PC-3 (cell line): Measurements from ENCODE around the gene IRF2BP1. TPM values are rescaled to one million over a fixed set of nuclear protein-coding genes. Genes with fewer than 3 reads are reported as not detected.

ENCODE experiments used
- ATAC-seq: fragments of 200-7000 bp; cut with Tn5 transposase; 2 replicates; pipeline ENCODE4 v1.9.1; 2020; ENCODE audit warnings: mild to moderate bottlenecking, moderate library complexity
- BruUV-seq: library from RNA; stranded (reverse); fragments of 400-500 nt; replicated peaks from 2 replicates; lab custom pipeline; 2021; lab: Mats Ljungman, UMichigan
- CTCF ChIA-PET: fragments of 300-600 bp; sonication (Branson Sonifier 250); formaldehyde crosslinking; loops from one replicate; lab custom pipeline; 2022; ENCODE audit warnings: antibody characterized with exemption; lab: Charles Lee
- POLR2A ChIA-PET: fragments of 300-600 bp; sonication (Branson Sonifier 250); formaldehyde crosslinking; loops from one replicate; lab custom pipeline; 2022; ENCODE audit warnings: antibody characterized with exemption; ENCODE audit not compliant: unreplicated experiment; lab: Charles Lee
- DNase-seq: peaks from one replicate; pipeline ENCODE4 v3.0.0-alpha.2; 2015
- H2AFZ ChIP-seq: fragments of 300-600 bp; sonication (generic); 2 replicates; pipeline ENCODE4 v1.6.0; 2016; ENCODE audit warnings: antibody characterized with exemption, low read length
- H3F3A ChIP-seq: fragments of 300-600 bp; sonication (generic); one replicate; pipeline ENCODE4 v1.6.0; 2017; ENCODE audit warnings: antibody characterized with exemption, low read length, control low read depth, mild to moderate bottlenecking; ENCODE audit not compliant: unreplicated experiment
- H3K27ac ChIP-seq: fragments of 300-600 bp; sonication (generic); 2 replicates; pipeline ENCODE4 v1.5.1; 2016; ENCODE audit warnings: mild to moderate bottlenecking, low read length
- H3K27me3 ChIP-seq: fragments of 300-600 bp; sonication (generic); 2 replicates; pipeline ENCODE4 v1.6.1; 2016; ENCODE audit warnings: low read length, mixed read lengths
- H3K36me3 ChIP-seq: fragments of 300-600 bp; sonication (generic); 2 replicates; pipeline ENCODE4 v1.6.1; 2016; ENCODE audit warnings: low read depth, mixed run types, low read length, mixed read lengths
- H3K4me1 ChIP-seq: fragments of 300-600 bp; sonication (generic); 2 replicates; pipeline ENCODE4 v1.5.1; 2016; ENCODE audit warnings: low read length; ENCODE audit not compliant: insufficient read depth
- H3K4me2 ChIP-seq: fragments of 300-600 bp; sonication (generic); 2 replicates; pipeline ENCODE4 v1.6.0; 2016; ENCODE audit warnings: low read length
- H3K4me3 ChIP-seq: fragments of 300-600 bp; sonication (generic); 2 replicates; pipeline ENCODE4 v1.5.1; 2016; ENCODE audit warnings: mild to moderate bottlenecking, low read length, mixed read lengths
- H3K79me2 ChIP-seq: fragments of 300-600 bp; sonication (generic); 2 replicates; pipeline ENCODE4 v1.6.1; 2017; ENCODE audit warnings: low read length, mixed read lengths
- H3K9ac ChIP-seq: fragments of 300-600 bp; sonication (generic); 2 replicates; pipeline ENCODE4 v1.6.0; 2016; ENCODE audit warnings: mild to moderate bottlenecking, low read length
- H3K9me2 ChIP-seq: fragments of 300-600 bp; sonication (generic); replicated peaks from 2 replicates; pipeline ENCODE4 v1.6.1; 2016; ENCODE audit warnings: mixed run types, low read length, mixed read lengths
- H3K9me3 ChIP-seq: fragments of 300-600 bp; sonication (generic); 2 replicates; pipeline ENCODE4 v1.6.1; 2016; ENCODE audit warnings: low read length, mixed read lengths
- H4K20me1 ChIP-seq: fragments of 300-600 bp; sonication (generic); 2 replicates; pipeline ENCODE4 v1.6.1; 2016; ENCODE audit warnings: low read length, mixed read lengths
- CTCF ChIP-seq: fragments of 300-600 bp; sonication (generic); conservative IDR thresholded peaks from 2 replicates; pipeline ENCODE4 v1.5.1; 2017; ENCODE audit warnings: antibody characterized with exemption, low read depth, mild to moderate bottlenecking, low read length
- EZH2 ChIP-seq: fragments of 300-600 bp; sonication (generic); IDR thresholded peaks from one replicate; pipeline ENCODE4 v1.6.1; 2017; ENCODE audit warnings: antibody characterized with exemption, mild to moderate bottlenecking, low read length; ENCODE audit not compliant: unreplicated experiment
- EZH2phosphoT487 ChIP-seq: fragments of 300-600 bp; sonication (generic); IDR thresholded peaks from 2 replicates; pipeline ENCODE4 v1.6.1; 2018; ENCODE audit warnings: mild to moderate bottlenecking, antibody characterized with exemption, low read length, borderline replicate concordance
- intact Hi-C: fragments of 100-400 bp; cut with micrococcal nuclease; formaldehyde crosslinking; loops from 2 replicates; pipeline ENCODE4 v1.9.0; 2023
- total RNA-seq: library from RNA; depleted of rRNA; stranded (reverse); fragments of >200 nt; gene quantifications from 2 replicates; pipeline ENCODE4 v1.2.3, GENCODE V29; 2014

Gene IRF2BP1
- total RNA-seq, 1 experiment from 2014 or later, result 31.5 TPM

- peak within 1 kb of the TSS; percentile 81 for H3K4me2 ChIP-seq
- no peaks in the 10 kb centered on the region for H4K20me1 ChIP-seq
- intact Hi-C loops, result loop anchor here (2.0 kb wide), 1 partner anchor 19 kb away; no protein-coding TSS in a partner anchor
- peaks cover under 1% of the 10 kb centered on the region; the same call in 1 of the 2 replicates for H3K36me3 ChIP-seq
- H3K9ac ChIP-seq, result no peak within 1 kb of the TSS
- H3K27me3 ChIP-seq, result peaks cover 13% of the 10 kb centered on the region
- TF ChIP-seq EZH2phosphoT487, result no peak
- TF ChIP-seq CTCF, result peak; percentile 53
- peak; percentile 69 for TF ChIP-seq EZH2
- BruUV-seq, result no TSS peak
- H3K4me1 ChIP-seq, result no peaks in the 10 kb centered on the region
- no peaks in the 10 kb centered on the region for H3K9me3 ChIP-seq
- ChIA-PET CTCF (interaction anchor here (0.6 to 1.6 kb wide), 5 partner anchors 8 to 334 kb away, joined by 3 to 9 read pairs (median 6); partner anchors contain the start of gene DMWD), POLR2A (interaction anchor here (0.6 kb wide), 1 partner anchor 71 kb away, joined by 3 read pairs; no protein-coding TSS in a partner anchor)
- H2AFZ ChIP-seq, result peak within 1 kb of the TSS; percentile 62
- H3K79me2 ChIP-seq, result peaks cover 23% of the 10 kb centered on the region
- peak within 1 kb of the TSS; percentile 82 for H3K4me3 ChIP-seq
- DNase-seq, result peak; percentile 39
- H3F3A ChIP-seq, result no peaks in the 10 kb centered on the region
- H3K27ac ChIP-seq, result no peak within 1 kb of the TSS
- H3K9me2 ChIP-seq, result no peaks in the 10 kb centered on the region
- no peak; the same call in 1 of the 2 replicates for ATAC-seq
Observed at GRCh38 chr19:45863840-45864628, 21.9 kb downstream of the IRF2BP1 start, which contains the start of gene FOXA3. Gene FOXA3, plus strand, starts transcription at chr19:45864326. Its CDS starts 131 bp downstream, at chr19:45864457.

DNA sequence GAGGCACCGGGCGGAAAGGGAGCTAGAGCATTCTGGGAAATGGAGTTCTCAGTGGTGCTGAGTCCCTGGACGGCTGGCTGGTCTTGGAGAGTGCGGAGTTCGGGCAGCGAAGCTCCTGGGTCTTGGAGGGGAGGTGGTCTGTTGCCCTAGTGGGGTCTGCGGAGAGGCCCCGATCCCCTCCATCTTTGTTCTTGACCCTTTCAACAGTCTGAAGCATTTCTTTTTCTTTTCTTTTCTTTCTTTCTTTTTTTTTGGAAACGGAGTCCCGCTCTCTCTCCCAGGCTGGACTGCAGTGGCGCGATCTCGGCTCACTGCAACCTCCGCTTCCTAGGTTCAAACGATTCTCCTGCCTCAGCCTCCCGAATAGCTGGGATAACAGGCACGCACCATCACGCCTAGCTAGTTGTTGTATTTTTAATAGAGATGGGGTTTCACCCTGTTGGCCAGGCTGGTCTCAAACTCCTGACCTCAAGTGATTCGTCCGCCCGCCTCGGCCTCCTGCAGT, 22.6 kb downstream of the IRF2BP1 start:
- Histone ChIP-seq H3K4me3 (peak overlapping the region; percentile 82), H2AFZ (peak overlapping the region; percentile 62; the same call in 1 of the 2 replicates), H3K9me3 (no peaks in the 10 kb centered on the region), H3K9ac (no peak overlapping the region), H3K4me2 (peak overlapping the region; percentile 81), H3K9me2 (no peaks in the 10 kb centered on the region), H3K79me2 (peaks cover 23% of the 10 kb centered on the region), H4K20me1 (no peaks in the 10 kb centered on the region), H3F3A (no peaks in the 10 kb centered on the region), H3K4me1 (no peaks in the 10 kb centered on the region), H3K27me3 (peaks cover 13% of the 10 kb centered on the region), H3K36me3 (peaks cover 2% of the 10 kb centered on the region; the same call in 1 of the 2 replicates), H3K27ac (no peak overlapping the region)
- no peak for ATAC-seq
- no peak for DNase-seq
- POLR2A ChIA-PET, result interaction anchor here (0.5 to 0.6 kb wide), 2 partner anchors 70 to 171 kb away, joined by 3 to 4 read pairs; partner anchors contain the start of gene SNRPD2
- TF ChIP-seq CTCF, result no peak
- no peak for TF ChIP-seq EZH2
- TF ChIP-seq EZH2phosphoT487, result no peak
- intact Hi-C loops, result loop anchor here (2.0 kb wide), 1 partner anchor 19 kb away; no protein-coding TSS in a partner anchor
- BruUV-seq, result no TSS peak
- CTCF ChIA-PET, result interaction anchor here (0.6 to 1.6 kb wide), 5 partner anchors 8 to 334 kb away, joined by 3 to 9 read pairs (median 6); partner anchors contain the start of gene DMWD
